DND-41 (cell line): ENCODE measurements around the gene SALL4.

ENCODE experiments used
- CTCF ChIP-seq: IDR thresholded peaks from 2 replicates; pipeline ENCODE4 v1.5.1; 2012; ENCODE audit warnings: borderline replicate concordance, low read length, moderate library complexity, mild to moderate bottlenecking; ENCODE audit not compliant: poor library complexity, severe bottlenecking; ENCODE audit errors: extremely low read depth
- EZH2 ChIP-seq: IDR thresholded peaks from 3 replicates; pipeline ENCODE4 v1.6.1; 2012; ENCODE audit warnings: borderline replicate concordance, low read depth, mild to moderate bottlenecking, moderate library complexity, low read length, inconsistent platforms; ENCODE audit not compliant: severe bottlenecking

GRCh38 chr20:51734876-51735720, 67.2 kb downstream of the SALL4 start:
- no peak for TF ChIP-seq EZH2
- no peak for TF ChIP-seq CTCF
